ENCODE results near the gene STXBP6.

- TF ChIP-seq POLR2A (IDR thresholded peaks at IDR 0.05; ENCODE audit: low read length) (no peak), GATA1 (IDR thresholded peaks at IDR 0.05; ENCODE audit: low read depth, low read length) (no peak)
Observed at GRCh38 chr14:24831677-24832076, 218.3 kb downstream of the STXBP6 start.

Data from erythroblast (primary cell).